HCT116 (cell line): Measurements from ENCODE around the gene CD300LB.

Source experiments
- EGR1 ChIP-seq: IDR thresholded peaks from 2 replicates; pipeline ENCODE4 v1.6.1; 2012; ENCODE audit warnings: low read depth
- TF ChIP-seq, protein P1 (sequence below), 3 experiments: fragments of 200-600 bp in 1 of 3; sonication (generic) in 1 of 3; IDR thresholded peaks in 2 of 3; conservative IDR thresholded peaks in 1 of 3; 2 replicates each; pipeline ENCODE4 v1.5.1; 2012 to 2017; ENCODE audit warnings: low read depth in 2 of 3, low read length in 2 of 3, antibody characterized with exemption in 1 of 3, borderline replicate concordance in 1 of 3, control low read depth in 1 of 3, mild to moderate bottlenecking in 1 of 3, mixed read lengths in 1 of 3, mixed run types in 1 of 3, moderate library complexity in 1 of 3; ENCODE audit not compliant: insufficient read depth in 1 of 3

DNA sequence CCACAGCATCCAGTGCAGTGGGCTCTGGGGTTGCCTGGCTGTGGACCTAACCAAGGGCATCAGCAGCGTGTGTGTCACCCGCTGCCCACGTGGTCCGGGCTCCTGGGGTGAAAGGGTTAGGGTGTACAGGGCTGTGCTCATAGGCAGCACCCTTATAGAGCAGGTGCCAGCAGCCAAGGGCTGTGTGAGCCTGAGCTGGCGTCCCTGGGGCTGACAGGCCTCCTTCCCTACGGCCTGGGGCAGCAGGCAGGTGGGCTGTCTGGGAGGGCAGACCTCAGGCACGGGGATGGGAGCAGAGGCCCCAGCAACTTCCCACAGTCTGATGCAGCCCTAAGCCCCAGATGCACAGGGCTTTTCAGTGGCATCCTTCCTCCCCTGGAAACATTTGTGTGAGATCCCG is 51.0 kb downstream of the CD300LB start:
- TF ChIP-seq, protein P1, sequence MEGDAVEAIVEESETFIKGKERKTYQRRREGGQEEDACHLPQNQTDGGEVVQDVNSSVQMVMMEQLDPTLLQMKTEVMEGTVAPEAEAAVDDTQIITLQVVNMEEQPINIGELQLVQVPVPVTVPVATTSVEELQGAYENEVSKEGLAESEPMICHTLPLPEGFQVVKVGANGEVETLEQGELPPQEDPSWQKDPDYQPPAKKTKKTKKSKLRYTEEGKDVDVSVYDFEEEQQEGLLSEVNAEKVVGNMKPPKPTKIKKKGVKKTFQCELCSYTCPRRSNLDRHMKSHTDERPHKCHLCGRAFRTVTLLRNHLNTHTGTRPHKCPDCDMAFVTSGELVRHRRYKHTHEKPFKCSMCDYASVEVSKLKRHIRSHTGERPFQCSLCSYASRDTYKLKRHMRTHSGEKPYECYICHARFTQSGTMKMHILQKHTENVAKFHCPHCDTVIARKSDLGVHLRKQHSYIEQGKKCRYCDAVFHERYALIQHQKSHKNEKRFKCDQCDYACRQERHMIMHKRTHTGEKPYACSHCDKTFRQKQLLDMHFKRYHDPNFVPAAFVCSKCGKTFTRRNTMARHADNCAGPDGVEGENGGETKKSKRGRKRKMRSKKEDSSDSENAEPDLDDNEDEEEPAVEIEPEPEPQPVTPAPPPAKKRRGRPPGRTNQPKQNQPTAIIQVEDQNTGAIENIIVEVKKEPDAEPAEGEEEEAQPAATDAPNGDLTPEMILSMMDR (IDR thresholded peaks at IDR 0.05 in 2 of 3, conservative IDR thresholded peaks at IDR 0.05 in 1 of 3; ENCODE audit: borderline replicate concordance in 1 of 3, insufficient read depth in 1 of 3, low read depth in 2 of 3, low read length in 2 of 3), result no peak
- no peak for TF ChIP-seq EGR1
